PFSK-1 (cell line): ENCODE data around the gene RASSF4.

Experiments used
- FOXP2 ChIP-seq: optimal IDR thresholded peaks from 2 replicates; pipeline ENCODE3; 2011; ENCODE audit warnings: borderline replicate concordance, control low read depth, inconsistent platforms; ENCODE audit not compliant: insufficient read depth; ENCODE audit errors: extremely low read length, extremely low read depth
- POLR2AphosphoS5 ChIP-seq: IDR thresholded peaks from 2 replicates; pipeline ENCODE4 v1.6.1; 2012; ENCODE audit warnings: low read depth, mild to moderate bottlenecking, control low read depth, low read length, moderate library complexity
- REST ChIP-seq, 2 experiments: IDR thresholded peaks; 2 replicates each; pipeline versions ENCODE4 v1.6.1 to v1.8.0; 2011 to 2012; ENCODE audit warnings: low read depth in 2 of 2, low read length in 2 of 2, control low read depth in 1 of 2, inconsistent platforms in 1 of 2, mild to moderate bottlenecking in 1 of 2, moderate library complexity in 1 of 2; ENCODE audit not compliant: insufficient read depth in 1 of 2
- SIN3A ChIP-seq: IDR thresholded peaks from 2 replicates; pipeline ENCODE4 v1.6.1; 2012; ENCODE audit warnings: mild to moderate bottlenecking, low read length, moderate library complexity, borderline replicate concordance; ENCODE audit not compliant: insufficient read depth
- TAF1 ChIP-seq: IDR thresholded peaks from 2 replicates; pipeline ENCODE4 v1.6.1; 2012; ENCODE audit warnings: low read length, control low read depth, borderline replicate concordance; ENCODE audit not compliant: insufficient read depth

Gene RASSF4

GRCh38 chr10:44923611-44924010, 36.0 kb upstream of the RASSF4 start:
- TF ChIP-seq SIN3A (no peak), POLR2AphosphoS5 (no peak), TAF1 (no peak), REST (IDR thresholded peaks at IDR 0.05; ENCODE audit: insufficient read depth in 1 of 2, low read depth in 2 of 2, low read length in 2 of 2) (no peak), FOXP2 (no peak)

- TF ChIP-seq FOXP2 (no peak), TAF1 (no peak), POLR2AphosphoS5 (no peak), SIN3A (no peak), REST (IDR thresholded peaks at IDR 0.05; ENCODE audit: insufficient read depth in 1 of 2, low read depth in 2 of 2, low read length in 2 of 2) (no peak)
Observed at GRCh38 chr10:44924261-44925040, 35.2 kb upstream of the RASSF4 start.

GRCh38 chr10:44925224-44925623, 34.4 kb upstream of the RASSF4 start:
- TF ChIP-seq POLR2AphosphoS5, result no peak
- no peak for TF ChIP-seq TAF1
- TF ChIP-seq FOXP2, result no peak
- TF ChIP-seq REST (IDR thresholded peaks at IDR 0.05; ENCODE audit: insufficient read depth in 1 of 2, low read depth in 2 of 2, low read length in 2 of 2), result no peak
- TF ChIP-seq SIN3A, result no peak

GRCh38 chr10:44925811-44926750, 33.5 kb upstream of the RASSF4 start:
- no peak for TF ChIP-seq FOXP2
- no peak for TF ChIP-seq SIN3A
- TF ChIP-seq REST (IDR thresholded peaks at IDR 0.05; ENCODE audit: insufficient read depth in 1 of 2, low read depth in 2 of 2, low read length in 2 of 2), result no peak
